ELR (cell line): ENCODE results near the gene CMC1.
"Not testable (repeated sequence)": the region's sequence is repeated elsewhere in the genome, so short reads cannot be mapped to it uniquely, and the experiment has no call there.

Experiments
- DNase-seq: peaks from one replicate; pipeline ENCODE4 v3.0.0-alpha.2; 2015; ENCODE audit warnings: low read depth

Gene CMC1, protein sequence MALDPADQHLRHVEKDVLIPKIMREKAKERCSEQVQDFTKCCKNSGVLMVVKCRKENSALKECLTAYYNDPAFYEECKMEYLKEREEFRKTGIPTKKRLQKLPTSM

DNA sequence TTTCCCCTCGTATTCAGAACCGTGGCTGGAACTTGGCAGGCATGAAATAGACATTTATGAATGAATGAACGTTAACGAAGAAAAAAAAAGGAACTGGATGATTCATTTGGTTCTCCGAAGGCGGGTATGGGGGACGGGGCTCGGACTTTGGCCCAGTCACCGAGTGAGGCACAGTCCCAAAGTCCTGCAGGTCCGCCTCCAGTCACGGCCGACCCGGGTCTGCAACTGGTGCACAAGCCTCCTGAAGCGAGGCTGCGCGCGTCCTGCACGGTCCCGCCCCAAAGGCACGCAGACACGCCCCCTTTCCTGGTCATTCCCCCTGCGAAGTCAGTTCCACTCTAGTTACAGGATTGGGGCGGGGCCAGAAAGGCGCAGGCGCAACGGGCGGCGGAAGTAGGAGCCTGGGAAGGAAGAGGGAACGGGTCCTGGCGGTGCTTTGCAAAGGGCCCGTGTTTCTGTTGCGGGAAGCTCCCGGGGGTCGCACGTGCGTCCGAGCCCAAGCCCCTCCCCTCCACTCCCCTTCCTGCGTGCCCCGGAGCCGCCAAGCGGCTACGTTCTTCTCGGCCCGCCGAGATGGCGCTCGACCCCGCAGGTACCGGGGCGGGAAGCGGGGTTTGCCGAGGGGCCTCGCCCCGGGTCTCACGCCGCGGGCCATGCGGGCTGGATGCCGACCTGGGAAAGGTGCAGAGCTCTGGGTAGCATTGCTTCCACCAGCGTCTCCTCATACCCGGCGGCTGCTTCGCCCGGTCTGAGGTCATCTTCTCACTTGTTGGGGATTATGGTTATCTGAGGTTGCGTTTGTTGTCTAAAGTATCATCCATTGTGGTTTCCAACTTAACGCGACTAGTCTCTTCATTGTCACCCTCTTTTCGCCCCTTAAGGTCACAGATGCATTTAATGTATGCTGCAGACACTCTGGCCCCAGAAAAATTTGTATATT, at the start of gene CMC1:
TSS of gene CMC1 (plus strand) at position 399 of the 940 bp plus-strand sequence. CDS start at position 574, 175 bp downstream.
- DNase-seq: peak; percentile 96

- no peak for DNase-seq
Observed at GRCh38 chr3:28198161-28198560, 43.3 kb upstream of the CMC1 start.

DNA sequence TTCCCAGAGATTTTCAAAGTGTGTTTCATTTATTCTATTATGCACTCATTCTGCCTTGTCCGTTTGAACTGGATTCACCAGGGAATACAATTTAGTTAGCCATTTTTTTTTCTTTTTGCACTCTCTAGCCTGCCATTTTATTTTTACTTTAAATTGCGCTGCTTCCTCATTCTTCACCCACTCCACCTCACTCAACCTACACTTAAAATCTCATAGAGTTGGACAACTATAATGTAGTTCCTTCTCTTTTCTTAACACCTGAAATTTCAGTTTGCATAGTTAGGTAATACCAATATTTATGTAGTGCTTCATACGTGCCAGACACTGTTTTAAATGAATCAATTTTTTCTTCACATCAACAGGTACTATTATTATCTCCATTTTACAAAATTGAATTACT, 42.4 kb upstream of the CMC1 start:
- no peak for DNase-seq

DNA sequence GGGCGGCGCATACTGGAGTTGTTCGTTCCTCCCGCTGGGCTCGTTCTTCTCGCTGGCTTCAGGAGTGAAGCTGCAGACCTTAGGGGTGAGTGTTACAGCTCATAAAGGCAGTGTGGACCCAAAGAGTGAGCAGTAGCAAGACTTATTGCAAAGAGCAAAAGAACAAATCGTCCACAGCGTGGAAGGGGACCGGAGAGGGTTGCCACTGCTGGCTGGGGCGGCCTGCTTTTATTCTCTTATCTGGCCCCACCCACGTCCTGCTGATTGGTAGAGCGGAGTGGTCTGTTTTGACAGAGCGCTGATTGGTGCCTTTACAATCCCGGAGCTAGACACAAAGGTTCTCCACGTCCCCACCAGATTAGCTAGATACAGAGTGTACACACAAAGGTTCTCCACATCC, 41.8 kb upstream of the CMC1 start:
- not testable (repeated sequence) for DNase-seq

DNA sequence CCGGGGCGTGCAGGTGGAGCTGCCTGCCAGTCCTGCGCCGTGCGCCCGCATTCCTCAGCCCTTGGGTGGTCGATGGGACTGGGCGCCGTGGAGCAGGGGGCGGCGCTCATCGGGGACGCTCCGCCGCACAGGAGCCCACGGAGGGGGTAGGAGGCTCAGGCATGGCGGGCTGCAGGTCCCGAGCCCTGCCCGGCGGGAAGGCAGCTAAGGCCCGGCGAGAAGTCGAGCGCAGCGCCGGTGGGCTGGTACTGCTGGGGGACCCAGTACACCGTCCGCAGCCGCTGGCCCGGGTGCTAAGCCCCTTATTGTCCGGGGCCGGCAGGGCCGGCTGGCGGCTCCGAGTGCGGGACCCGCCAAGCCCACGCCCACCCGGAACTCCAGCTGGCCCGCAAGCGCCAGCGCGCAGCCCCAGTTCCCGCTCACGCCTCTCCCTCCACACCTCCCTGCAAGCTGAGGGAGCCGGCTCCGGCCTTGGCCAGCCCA, 41.0 kb upstream of the CMC1 start:
- not testable (repeated sequence) for DNase-seq

DNA sequence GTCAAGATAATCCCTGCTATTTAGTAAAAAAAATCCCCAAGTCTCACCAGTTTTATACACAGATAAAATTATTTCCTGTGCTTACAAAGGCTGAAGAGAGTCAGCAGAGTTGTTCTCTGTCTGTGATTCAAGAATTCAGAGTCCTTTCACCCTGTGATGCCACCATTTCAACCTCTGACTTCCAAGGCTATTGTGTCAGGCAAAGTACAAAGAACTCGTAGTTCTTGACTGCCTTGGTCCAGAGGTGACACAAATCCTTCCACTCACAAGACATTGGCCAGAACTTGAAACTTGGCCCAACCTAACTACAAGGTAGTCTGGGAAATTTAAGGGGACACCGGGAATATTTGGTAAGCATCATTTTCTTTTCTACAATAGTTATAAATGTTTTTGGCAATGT, 34.9 kb upstream of the CMC1 start:
- DNase-seq: no peak

DNA sequence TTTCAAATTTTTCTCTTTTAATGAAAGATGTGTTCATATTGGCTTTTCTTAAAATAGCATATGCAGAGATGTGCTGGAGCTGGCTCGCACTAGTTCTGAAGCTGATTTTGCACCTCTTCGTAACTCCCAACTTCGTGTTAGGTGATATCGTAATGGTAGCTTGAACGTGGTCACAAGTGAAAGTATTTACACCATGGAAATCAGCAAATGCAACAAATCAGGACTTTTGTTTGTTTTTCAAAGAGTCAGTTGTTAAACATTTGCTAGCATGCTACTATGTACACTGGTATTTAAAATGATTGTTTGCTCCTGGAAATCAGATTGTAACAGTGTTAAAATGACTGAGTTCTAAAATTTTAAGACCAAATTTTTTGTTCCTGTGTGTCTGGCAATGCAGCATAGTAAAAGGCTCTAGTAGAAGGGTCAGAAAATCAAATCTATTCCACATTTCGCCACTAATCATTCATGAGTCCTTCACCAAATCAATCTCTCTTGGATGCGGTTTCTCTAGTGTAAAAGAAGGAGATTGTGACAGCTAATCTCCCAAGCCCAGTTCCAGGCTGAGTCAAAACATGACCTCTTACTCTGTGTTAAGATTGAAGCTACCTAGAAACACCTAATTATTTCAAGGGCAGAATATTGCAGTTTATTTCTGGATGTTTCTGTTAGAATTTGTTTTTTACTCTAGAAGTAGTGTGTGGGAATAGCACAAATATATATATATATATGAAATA, 34.3 kb upstream of the CMC1 start:
- DNase-seq: no peak

DNA sequence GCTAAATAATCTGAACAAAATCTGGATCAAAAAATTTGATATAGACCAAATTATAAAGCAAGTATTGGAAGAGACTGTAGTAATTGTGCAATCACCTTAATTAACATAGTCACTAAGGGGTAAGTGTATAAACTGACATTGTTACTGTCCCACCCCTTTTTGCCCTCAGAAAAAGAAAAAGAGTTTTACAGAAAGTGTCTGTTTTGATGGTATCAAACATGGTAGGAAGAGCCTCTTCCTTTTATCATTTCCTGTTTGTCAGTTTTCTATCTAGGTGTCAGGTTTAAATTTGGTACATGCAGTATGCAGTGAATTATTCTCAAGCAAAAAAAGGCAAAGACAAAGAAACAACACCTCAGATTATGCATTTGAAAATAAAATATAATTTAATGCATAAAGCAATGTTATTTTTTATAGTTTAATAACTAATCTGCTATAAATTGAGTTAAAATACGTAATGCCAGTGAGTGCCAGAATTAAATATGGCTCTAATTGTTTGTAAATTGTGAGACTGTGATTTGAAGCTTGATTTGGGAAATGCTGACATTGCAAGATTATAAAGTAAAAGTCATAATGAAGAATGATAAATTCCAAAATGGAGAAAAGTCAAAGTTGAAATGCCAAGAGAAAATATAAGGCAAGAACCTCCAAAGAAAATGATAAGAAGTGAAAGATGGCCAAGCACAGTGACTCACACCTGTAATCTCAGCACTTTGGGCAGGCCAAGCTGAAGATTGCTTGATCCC, 30.3 kb upstream of the CMC1 start:
- DNase-seq: no peak

GRCh38 chr3:28212681-28213080, 28.7 kb upstream of the CMC1 start:
- DNase-seq: no peak

GRCh38 chr3:28215407-28215806, 26.0 kb upstream of the CMC1 start:
- DNase-seq: no peak

DNA sequence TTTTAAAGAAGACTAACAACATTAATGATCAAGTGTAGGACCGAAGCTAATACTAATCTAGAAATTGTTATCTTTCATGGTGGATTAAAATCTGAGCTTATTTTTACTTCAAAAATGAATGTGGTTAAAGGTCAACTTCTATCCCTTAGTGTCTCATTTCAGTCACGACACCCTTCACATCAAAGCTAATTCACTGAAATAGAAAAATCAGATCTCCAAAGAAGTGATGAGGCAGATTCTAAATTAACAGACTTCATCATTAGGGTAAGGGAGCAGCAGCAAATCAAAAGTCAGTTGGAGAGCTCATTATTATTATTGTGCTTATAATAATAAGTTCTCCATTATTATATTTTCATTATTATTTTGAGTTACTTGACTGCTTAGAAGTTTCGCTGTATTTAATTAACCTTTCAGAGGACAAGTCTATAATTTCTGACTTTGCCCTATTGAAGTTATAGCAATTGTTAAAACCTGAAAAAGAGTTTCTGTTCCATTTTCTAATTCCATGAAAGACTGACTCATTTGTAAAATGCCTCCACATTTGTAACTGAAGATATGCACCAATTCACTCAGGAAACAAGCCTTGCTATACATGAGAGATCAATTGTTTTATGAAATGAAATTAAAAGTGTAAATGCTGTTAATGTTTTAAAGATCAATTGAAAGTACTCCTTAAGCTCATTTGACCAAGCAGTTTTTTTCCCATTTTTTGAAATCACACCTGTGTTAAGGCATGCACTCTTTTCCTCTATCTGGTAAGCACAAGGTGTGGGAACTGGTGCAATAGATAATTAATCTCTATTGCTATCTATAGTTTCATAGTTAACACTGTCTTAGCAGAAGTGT, 23.1 kb upstream of the CMC1 start:
- DNase-seq: no peak

GRCh38 chr3:28218917-28219198, 22.6 kb upstream of the CMC1 start:
- no peak for DNase-seq

- DNase-seq: no peak
Observed at GRCh38 chr3:28224430-28224829, 17.0 kb upstream of the CMC1 start.

DNA sequence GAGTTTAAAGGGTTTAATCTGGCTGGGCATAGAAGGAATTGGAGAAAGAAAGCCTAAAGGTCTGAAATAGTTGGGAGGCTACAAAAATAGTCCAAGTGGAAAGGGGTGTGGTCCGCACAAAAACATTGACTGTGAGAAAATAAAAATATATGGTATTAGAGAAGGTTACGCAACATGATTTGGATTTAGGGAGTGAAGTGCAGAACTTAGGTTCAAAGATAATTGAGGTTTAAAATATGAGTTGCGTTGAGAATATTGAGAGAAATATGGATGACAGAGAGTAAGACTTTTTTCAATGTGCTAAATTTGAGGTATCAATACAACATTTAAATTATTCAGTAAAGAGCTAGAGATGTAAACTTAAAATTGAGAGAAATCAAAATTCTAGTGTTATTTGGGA, 15.4 kb upstream of the CMC1 start:
- no peak for DNase-seq

DNA sequence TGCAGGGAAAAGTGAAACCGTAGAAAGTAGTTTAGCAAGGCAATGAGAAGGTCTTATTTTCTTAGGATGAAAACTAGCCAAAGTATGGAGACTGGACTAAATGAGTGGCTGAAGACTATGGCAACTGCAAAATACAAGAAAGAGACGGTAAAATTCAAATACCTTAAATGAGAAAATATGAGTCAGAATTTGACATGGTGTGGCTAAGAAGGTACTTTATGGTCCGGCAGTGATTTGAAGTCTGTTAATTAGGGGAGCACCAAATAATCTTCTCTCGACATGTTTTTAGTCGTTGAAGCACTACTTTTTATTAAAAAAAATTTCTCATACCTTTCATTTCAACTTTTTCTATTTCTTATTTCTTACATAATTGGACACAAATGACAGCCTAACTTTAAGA, 12.8 kb upstream of the CMC1 start:
- no peak for DNase-seq

DNA sequence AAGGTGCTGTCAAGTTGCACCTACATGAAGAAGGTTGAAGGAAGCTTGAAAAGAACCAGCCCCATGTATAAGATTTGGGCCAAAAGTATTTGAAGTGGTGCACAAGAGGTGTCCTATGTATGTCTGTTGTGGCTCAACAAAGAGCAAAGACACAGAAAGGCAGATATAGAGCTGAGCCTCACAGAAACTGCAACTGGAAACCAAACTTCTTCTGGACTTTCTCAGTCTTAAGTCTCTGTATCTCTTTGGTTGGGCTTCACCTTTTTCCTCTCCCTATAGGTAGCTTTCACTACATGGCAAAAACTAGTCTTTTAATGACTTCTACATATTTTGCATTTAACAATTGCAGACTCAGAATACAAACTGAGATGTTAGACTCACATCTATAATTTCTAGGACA, 8.8 kb upstream of the CMC1 start:
- no peak for DNase-seq

DNA sequence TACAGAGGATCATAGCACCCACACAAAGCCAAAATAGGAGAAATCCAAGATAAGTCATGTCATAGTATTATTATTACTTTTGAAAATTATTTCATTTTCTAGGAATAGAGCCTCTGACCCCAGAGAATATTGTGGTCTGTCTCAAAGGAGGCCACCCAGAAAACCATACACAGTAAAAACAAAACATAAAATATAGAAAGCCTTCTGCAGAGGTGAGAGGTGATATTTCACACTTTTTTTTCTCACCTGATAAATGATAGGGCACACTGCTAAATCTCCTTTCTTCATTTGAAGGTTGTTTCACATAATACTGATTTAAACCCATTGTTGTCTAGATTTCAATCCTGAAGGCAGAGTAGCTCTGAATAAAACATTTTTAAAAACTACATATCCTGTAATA, 7.0 kb upstream of the CMC1 start:
- no peak for DNase-seq

GRCh38 chr3:28239108-28239507, 2.3 kb upstream of the CMC1 start:
- no peak for DNase-seq

DNA sequence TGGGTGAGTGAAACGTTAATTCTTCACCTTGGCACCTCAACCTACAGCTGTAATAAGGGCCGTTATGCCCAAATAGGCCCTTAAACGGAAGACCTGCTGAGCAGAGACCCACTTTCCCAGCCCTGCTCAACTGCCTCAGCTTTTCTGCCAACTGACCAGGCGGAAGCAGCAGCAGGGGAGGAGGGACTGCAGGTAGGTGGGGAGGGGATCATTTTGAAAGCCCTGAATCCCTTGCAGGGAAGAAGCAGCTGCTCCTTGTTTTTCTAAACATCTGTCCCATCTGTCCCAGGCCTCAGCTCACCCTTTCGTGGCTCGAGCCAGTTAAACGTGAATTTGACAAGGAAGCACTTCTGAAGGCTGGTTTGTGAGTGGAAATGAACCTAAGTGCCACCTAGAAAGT, 978 bp upstream of the CMC1 start:
- DNase-seq: no peak

DNA sequence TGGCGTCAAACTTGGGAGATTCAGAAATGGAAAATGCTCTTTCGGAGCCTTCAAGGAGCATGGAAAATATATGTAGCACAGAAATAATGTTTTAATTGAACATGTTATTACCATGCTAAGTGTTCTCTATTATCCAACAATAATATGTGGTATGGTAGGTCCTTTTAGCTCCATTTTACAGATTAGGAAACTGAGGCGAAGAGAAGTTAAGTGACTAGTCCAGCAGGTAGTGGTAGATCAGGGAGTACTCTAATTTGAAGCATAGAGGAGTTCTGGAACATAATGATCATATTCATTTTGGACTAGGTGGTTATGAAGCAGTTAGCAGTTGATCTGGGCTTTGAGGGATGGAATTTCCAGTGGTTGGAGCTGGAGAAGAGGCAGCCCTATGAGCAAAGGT, 1.1 kb downstream of the CMC1 start:
- no peak for DNase-seq

GRCh38 chr3:28243424-28244106, 2.1 kb downstream of the CMC1 start:
- no peak for DNase-seq
